IMR-90 (cell line): Measurements from ENCODE around the gene ST3GAL5. TPM values are rescaled to one million over a fixed set of nuclear protein-coding genes. Genes with fewer than 3 reads are reported as not detected.

ENCODE experiments used
- ATAC-seq: fragments of 200-7000 bp; cut with Tn5 transposase; 2 replicates; pipeline ENCODE4 v1.9.1; 2020; ENCODE audit warnings: low read depth, mild to moderate bottlenecking, moderate library complexity
- BruUV-seq: library from RNA; stranded (reverse); fragments of 400-500 nt; replicated peaks from 2 replicates; lab custom pipeline; 2021; lab: Mats Ljungman, UMichigan
- CTCF ChIA-PET: fragments of 300-600 bp; formaldehyde crosslinking; extraction: SDS; loops from one replicate; lab custom pipeline; 2021; ENCODE audit warnings: antibody characterized with exemption; lab: Yijun Ruan, JAX
- POLR2A ChIA-PET: fragments of 300-600 bp; sonication (Branson Sonifier 250); formaldehyde crosslinking; loops from one replicate; lab custom pipeline; 2022; ENCODE audit warnings: antibody characterized with exemption; ENCODE audit not compliant: unreplicated experiment; lab: Charles Lee
- DNase-seq: peaks from one replicate; pipeline ENCODE4 v3.0.0; 2013
- H2AFZ ChIP-seq: replicated peaks from 2 replicates; pipeline ENCODE3; 2013; ENCODE audit warnings: low read length, mild to moderate bottlenecking; ENCODE audit not compliant: poor library complexity
- H2AK5ac ChIP-seq: 2 replicates; pipeline ENCODE4 v1.6.1; 2013; ENCODE audit warnings: low read depth, low read length, inconsistent platforms
- H2AK9ac ChIP-seq: replicated peaks from 2 replicates; pipeline ENCODE3; 2013; ENCODE audit warnings: mild to moderate bottlenecking, low read depth, low read length, moderate library complexity; ENCODE audit not compliant: poor library complexity
- H2BK120ac ChIP-seq: 2 replicates; pipeline ENCODE4 v1.6.1; 2013; ENCODE audit warnings: low read depth, low read length, inconsistent platforms
- H2BK15ac ChIP-seq: 3 replicates; pipeline ENCODE4 v1.6.1; 2013; ENCODE audit warnings: low read depth, low read length, inconsistent platforms
- H2BK20ac ChIP-seq: 2 replicates; pipeline ENCODE4 v1.6.1; 2013; ENCODE audit warnings: low read depth, mild to moderate bottlenecking, inconsistent platforms, low read length, moderate library complexity
- H2BK5ac ChIP-seq: 2 replicates; pipeline ENCODE4 v1.6.1; 2013; ENCODE audit warnings: mild to moderate bottlenecking, low read depth, low read length, inconsistent platforms; ENCODE audit not compliant: poor library complexity, severe bottlenecking
- H3K14ac ChIP-seq: replicated peaks from 2 replicates; pipeline ENCODE4 v1.6.1; 2013; ENCODE audit warnings: low read depth, low read length, inconsistent platforms
- H3K18ac ChIP-seq: 2 replicates; pipeline ENCODE4 v1.6.1; 2013; ENCODE audit warnings: low read depth, low read length, control low read depth
- H3K23ac ChIP-seq: 2 replicates; pipeline ENCODE4 v1.6.1; 2013; ENCODE audit warnings: low read depth, low read length, inconsistent platforms
- H3K27ac ChIP-seq: 2 replicates; pipeline ENCODE4 v1.5.1; 2013; ENCODE audit warnings: mild to moderate bottlenecking, control low read depth, low read length; ENCODE audit not compliant: insufficient read depth
- H3K27me3 ChIP-seq: 2 replicates; pipeline ENCODE4 v1.6.1; 2013; ENCODE audit warnings: low read length; ENCODE audit not compliant: control insufficient read depth, insufficient read depth
- H3K36me3 ChIP-seq: 2 replicates; pipeline ENCODE4 v1.6.1; 2013; ENCODE audit warnings: low read length, mixed read lengths; ENCODE audit not compliant: control insufficient read depth, insufficient read depth
- H3K4ac ChIP-seq: 2 replicates; pipeline ENCODE4 v1.6.1; 2013; ENCODE audit warnings: low read depth, low read length, inconsistent platforms
- H3K4me1 ChIP-seq: 2 replicates; pipeline ENCODE4 v1.6.1; 2013; ENCODE audit warnings: low read length, mixed read lengths; ENCODE audit not compliant: control insufficient read depth, insufficient read depth
- H3K4me2 ChIP-seq: 2 replicates; pipeline ENCODE4 v1.6.1; 2013; ENCODE audit warnings: low read depth, mild to moderate bottlenecking, control low read depth, low read length, moderate library complexity
- H3K4me3 ChIP-seq: 2 replicates; pipeline ENCODE4 v1.5.1; 2013; ENCODE audit warnings: low read depth, mild to moderate bottlenecking, control low read depth, low read length, moderate library complexity; ENCODE audit not compliant: insufficient read depth
- H3K56ac ChIP-seq: 2 replicates; pipeline ENCODE4 v1.6.1; 2013; ENCODE audit warnings: low read length, inconsistent platforms; ENCODE audit not compliant: insufficient read depth; ENCODE audit errors: extremely low read depth
- H3K79me1 ChIP-seq, 2 experiments: 2 replicates each; pipeline ENCODE4 v1.6.1; 2013; ENCODE audit warnings: low read length in 2 of 2, inconsistent platforms in 1 of 2, low read depth in 1 of 2
- H3K9ac ChIP-seq: 2 replicates; pipeline ENCODE4 v1.6.1; 2013; ENCODE audit warnings: low read depth, low read length, control low read depth
- H3K9me1 ChIP-seq: 2 replicates; pipeline ENCODE4 v1.6.1; 2013; ENCODE audit warnings: low read length, inconsistent platforms; ENCODE audit not compliant: insufficient read depth
- H3K9me3 ChIP-seq: 2 replicates; pipeline ENCODE4 v1.6.1; 2013; ENCODE audit warnings: low read length; ENCODE audit not compliant: control insufficient read depth, insufficient read depth
- H4K20me1 ChIP-seq: 2 replicates; pipeline ENCODE4 v1.6.1; 2013; ENCODE audit warnings: low read length, inconsistent platforms; ENCODE audit not compliant: insufficient read depth
- H4K5ac ChIP-seq: 2 replicates; pipeline ENCODE4 v1.6.1; 2013; ENCODE audit warnings: mild to moderate bottlenecking, low read depth, low read length, control low read depth
- H4K8ac ChIP-seq, 2 experiments: 2 replicates each; pipeline ENCODE4 v1.6.1; 2013; ENCODE audit warnings: low read depth in 2 of 2, low read length in 2 of 2, control low read depth in 1 of 2, inconsistent platforms in 1 of 2
- H4K91ac ChIP-seq: 2 replicates; pipeline ENCODE4 v1.6.1; 2013; ENCODE audit warnings: low read depth, low read length, inconsistent platforms; ENCODE audit not compliant: insufficient read depth
- ELK1 ChIP-seq: fragments of 150-350 bp; IDR thresholded peaks from 2 replicates; pipeline ENCODE4 v1.6.1; 2016; ENCODE audit warnings: low read depth, mild to moderate bottlenecking, low read length, moderate library complexity, borderline replicate concordance
- MAFK ChIP-seq: IDR thresholded peaks from 2 replicates; pipeline ENCODE4 v1.6.1; 2012; ENCODE audit warnings: low read depth, low read length, improper control_type of control experiment
- MAZ ChIP-seq: IDR thresholded peaks from 2 replicates; pipeline ENCODE4 v1.6.1; 2012; ENCODE audit warnings: low read depth, mild to moderate bottlenecking, low read length, improper control_type of control experiment, moderate library complexity, borderline replicate concordance
- NFE2L2 ChIP-seq: fragments of 150-350 bp; IDR thresholded peaks from 2 replicates; pipeline ENCODE4 v1.6.1; 2016; ENCODE audit warnings: low read depth, mild to moderate bottlenecking, low read length
- RCOR1 ChIP-seq: IDR thresholded peaks from 2 replicates; pipeline ENCODE4 v1.6.1; 2012; ENCODE audit warnings: mild to moderate bottlenecking, low read length, improper control_type of control experiment; ENCODE audit not compliant: insufficient replicate concordance
- RFX5 ChIP-seq: IDR thresholded peaks from 2 replicates; pipeline ENCODE4 v1.8.0; 2012; ENCODE audit warnings: low read depth, mild to moderate bottlenecking, low read length, moderate library complexity
- USF2 ChIP-seq: fragments of 150-350 bp; IDR thresholded peaks from 2 replicates; pipeline ENCODE4 v1.6.1; 2017; ENCODE audit warnings: mild to moderate bottlenecking, antibody characterized with exemption, low read length, low read depth
- WGBS, 2 experiments: methylation state at CpG; one replicate each; pipeline versions ENCODE4 v1.1.5 to v1.1.7; 2013; ENCODE audit warnings: missing lambda C conversion rate in 2 of 2; ENCODE audit not compliant: insufficient read length in 1 of 2; ENCODE audit errors: extremely low coverage in 2 of 2; 5-methylcytosine and 5-hydroxymethylcytosine counted together
- dilution Hi-C: fragments of 300-500 bp; cut with HindIII; formaldehyde crosslinking; loops from one replicate; pipeline ENCODE4 v1.14.3; 2018; ENCODE audit warnings: low sequenced_read_pairs; ENCODE audit not compliant: unreplicated experiment
- in situ Hi-C: fragments of 300-500 bp; cut with MboI; formaldehyde crosslinking; loops from 3 replicates; pipeline ENCODE4 v1.14.3; 2019; ENCODE audit warnings: low sequenced_read_pairs, inconsistent platforms, mixed read lengths
- intact Hi-C: fragments of 100-400 bp; cut with micrococcal nuclease; formaldehyde crosslinking; loops from 2 replicates; pipeline ENCODE4 v1.10.0; 2022
- polyA plus RNA-seq, 3 experiments: library from polyadenylated mRNA; depleted of rRNA; stranded (reverse); fragments of >200 nt; gene quantifications; 2 replicates each; pipeline ENCODE4 v1.2.3, GENCODE V29; 2012; ENCODE audit warnings: low replicate concordance in 1 of 3
- total RNA-seq: library from RNA; depleted of rRNA; stranded (reverse); fragments of >200 nt; gene quantifications from 2 replicates; pipeline ENCODE4 v1.2.3, GENCODE V29; 2012

The ST3GAL5 gene
- total and polyA plus RNA-seq, 2 of the 4 experiments (the other 2 are of a cell fraction): 16.8 to 21.0 TPM

DNA sequence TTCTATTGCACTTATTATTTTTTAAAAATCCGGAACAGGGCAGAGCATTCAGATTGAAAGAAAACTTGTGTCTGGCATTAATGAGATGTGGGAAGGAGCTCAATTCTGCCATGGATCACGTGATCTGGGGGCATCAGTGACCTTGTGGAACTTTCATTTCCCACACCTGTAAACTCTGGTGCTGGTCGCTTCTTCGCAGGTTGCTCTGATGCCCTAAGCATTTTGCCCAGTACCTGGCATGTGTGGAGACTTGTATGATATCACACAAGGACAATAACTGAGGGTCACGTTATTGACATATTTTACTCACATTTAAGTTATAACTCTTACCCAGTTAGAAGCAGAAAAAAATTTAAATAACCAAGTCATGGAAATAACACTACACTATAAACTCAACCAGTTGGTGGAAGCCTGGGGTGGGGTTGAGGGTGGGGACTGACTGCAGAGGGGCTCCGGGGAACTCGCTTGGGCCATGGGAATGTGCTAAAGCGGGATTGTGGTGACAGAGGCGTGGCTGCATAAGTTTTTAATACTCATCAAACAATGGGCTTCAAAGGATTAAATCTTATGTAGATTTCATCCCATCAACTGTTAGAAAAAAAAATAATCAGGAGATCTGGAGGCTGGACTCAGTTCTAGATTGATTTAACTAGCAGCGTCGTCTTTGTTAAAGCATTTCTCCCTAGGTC lies 36.5 kb downstream of the ST3GAL5 start:
- no peak overlapping the region for H3K4ac ChIP-seq
- intact Hi-C loops: no loop called here
- H3K4me1 ChIP-seq: peaks cover under 1% of the 10 kb centered on the region
- H4K20me1 ChIP-seq: no peaks in the 10 kb centered on the region
- no peaks in the 10 kb centered on the region for H3K27me3 ChIP-seq
- BruUV-seq: no TSS peak
- WGBS, 2 experiments: no CpG with 5 or more reads among the region's 11 CpGs
- TF ChIP-seq NFE2L2 (no peak), MAFK (no peak), RCOR1 (no peak), MAZ (no peak), RFX5 (no peak), USF2 (no peak), ELK1 (no peak)
- H3K9ac ChIP-seq: no peak overlapping the region
- DNase-seq: no peak
- no peak overlapping the region for H2BK20ac ChIP-seq
- H4K91ac ChIP-seq: no peak overlapping the region
- H3K56ac ChIP-seq: no peak overlapping the region
- H4K5ac ChIP-seq: no peak overlapping the region
- H2AFZ ChIP-seq: no peak overlapping the region
- no peak overlapping the region for H2BK5ac ChIP-seq
- no peak for ATAC-seq
- no peak overlapping the region for H3K18ac ChIP-seq
- ChIA-PET CTCF (interaction anchor here (0.5 kb wide), 1 partner anchor 25 kb away, joined by 3 read pairs; no protein-coding TSS in a partner anchor), POLR2A (no interaction called here)
- H2BK120ac ChIP-seq: no peak overlapping the region
- no peak overlapping the region for H3K4me2 ChIP-seq
- no peaks in the 10 kb centered on the region for H3K9me3 ChIP-seq
- dilution Hi-C loops: no loop called here
- H3K36me3 ChIP-seq: peaks cover 14% of the 10 kb centered on the region
- no peak overlapping the region for H3K27ac ChIP-seq
- no peak overlapping the region for H4K8ac ChIP-seq
- in situ Hi-C loops: no loop called here
- H2AK9ac ChIP-seq: no peak overlapping the region
- no peak overlapping the region for H2BK15ac ChIP-seq
- no peaks in the 10 kb centered on the region for H3K79me1 ChIP-seq
- no peak overlapping the region for H3K23ac ChIP-seq
- no peak overlapping the region for H2AK5ac ChIP-seq
- H3K14ac ChIP-seq: no peak overlapping the region
- no peak overlapping the region for H3K4me3 ChIP-seq
- peaks cover 9% of the 10 kb centered on the region for H3K9me1 ChIP-seq
